GM23338 (cell line): Measurements from ENCODE around the gene PAEP. TPM values are rescaled to one million over a fixed set of nuclear protein-coding genes. Genes with fewer than 3 reads are reported as not detected.

Experiments
- ATAC-seq: fragments of 200-7000 bp; cut with Tn5 transposase; 3 replicates; pipeline ENCODE4 v1.9.1; 2020
- DNase-seq: peaks from one replicate; pipeline ENCODE4 v3.0.0-alpha.2; 2015; ENCODE audit warnings: low spot score
- H2AFZ ChIP-seq: fragments of 200-600 bp; sonication (generic); 2 replicates; pipeline ENCODE4 v1.8.0; 2016; ENCODE audit warnings: antibody characterized with exemption, mild to moderate bottlenecking, moderate library complexity
- H3F3A ChIP-seq: fragments of 200-600 bp; sonication (generic); replicated peaks from 2 replicates; pipeline ENCODE4 v1.8.0; 2017; ENCODE audit warnings: antibody characterized with exemption, mixed run types, low read depth
- H3K27ac ChIP-seq: fragments of 200-600 bp; sonication (generic); 2 replicates; pipeline ENCODE4 v1.6.1; 2016; ENCODE audit warnings: low read depth
- H3K27me3 ChIP-seq: fragments of 200-600 bp; sonication (generic); 2 replicates; pipeline ENCODE4 v1.8.0; 2016; ENCODE audit warnings: mild to moderate bottlenecking, mixed run types, moderate library complexity; ENCODE audit not compliant: insufficient read depth
- H3K36me3 ChIP-seq: fragments of 200-600 bp; sonication (generic); 2 replicates; pipeline ENCODE4 v1.8.0; 2016; ENCODE audit warnings: mild to moderate bottlenecking; ENCODE audit not compliant: insufficient read depth
- H3K4me1 ChIP-seq: fragments of 200-600 bp; sonication (generic); 2 replicates; pipeline ENCODE4 v1.8.0; 2016; ENCODE audit warnings: mild to moderate bottlenecking, moderate library complexity; ENCODE audit not compliant: insufficient read depth
- H3K4me2 ChIP-seq: fragments of 200-600 bp; sonication (generic); 2 replicates; pipeline ENCODE4 v1.7.1; 2017; ENCODE audit warnings: mixed run types
- H3K4me3 ChIP-seq: fragments of 200-600 bp; sonication (generic); 2 replicates; pipeline ENCODE4 v1.6.1; 2016; ENCODE audit warnings: mixed run types
- H3K79me2 ChIP-seq: fragments of 200-600 bp; sonication (generic); replicated peaks from 2 replicates; pipeline ENCODE4 v1.8.0; 2017; ENCODE audit warnings: mild to moderate bottlenecking; ENCODE audit not compliant: insufficient read depth
- H3K9me2 ChIP-seq: fragments of 200-600 bp; sonication (generic); 2 replicates; pipeline ENCODE4 v1.8.0; 2017; ENCODE audit not compliant: insufficient read depth
- H4K20me1 ChIP-seq: fragments of 200-600 bp; sonication (generic); replicated peaks from 2 replicates; pipeline ENCODE4 v1.8.0; 2017; ENCODE audit warnings: mild to moderate bottlenecking; ENCODE audit not compliant: insufficient read depth
- H3K27ac Mint-ChIP-seq: 2 replicates; pipeline ENCODE4 v1.8.0; 2020; ENCODE audit warnings: inconsistent platforms, mild to moderate bottlenecking, moderate library complexity, mixed read lengths
- H3K27me3 Mint-ChIP-seq: 3 replicates; pipeline ENCODE4 v1.8.0; 2022; ENCODE audit warnings: low read depth, mild to moderate bottlenecking, moderate library complexity, mixed read lengths, inconsistent platforms; ENCODE audit not compliant: insufficient read depth, poor library complexity
- H3K36me3 Mint-ChIP-seq: 3 replicates; pipeline ENCODE4 v1.8.0; 2021; ENCODE audit warnings: low read depth, mild to moderate bottlenecking, inconsistent platforms, moderate library complexity, mixed read lengths
- H3K4me1 Mint-ChIP-seq: 3 replicates; pipeline ENCODE4 v1.8.0; 2020; ENCODE audit warnings: mild to moderate bottlenecking, inconsistent platforms, mixed read lengths
- H3K4me3 Mint-ChIP-seq: 3 replicates; pipeline ENCODE4 v1.8.0; 2021; ENCODE audit warnings: moderate library complexity, mild to moderate bottlenecking, inconsistent platforms, mixed read lengths
- H3K9me3 Mint-ChIP-seq: 3 replicates; pipeline ENCODE4 v1.8.0; 2020; ENCODE audit warnings: moderate library complexity, mild to moderate bottlenecking, inconsistent platforms, mixed read lengths
- CREB1 ChIP-seq: fragments of 250-450 bp; sonication (Bioruptor Pico); IDR thresholded peaks from 2 replicates; pipeline ENCODE4 v1.5.0; 2020; ENCODE audit warnings: low read depth, mild to moderate bottlenecking, moderate library complexity
- CTCF ChIP-seq, 2 experiments: fragments of 200-600 bp in 1 of 2; sonication (generic) in 1 of 2; conservative IDR thresholded peaks; 2 replicates each; pipeline versions ENCODE4 v1.5.1 to v1.6.1; 2016 to 2017; ENCODE audit warnings: antibody characterized with exemption in 2 of 2, low read depth in 2 of 2, mild to moderate bottlenecking in 2 of 2, moderate library complexity in 1 of 2
- EZH2phosphoT487 ChIP-seq: fragments of 200-600 bp; sonication (generic); IDR thresholded peaks from one replicate; pipeline ENCODE4 v1.8.1; 2018; ENCODE audit warnings: antibody characterized with exemption; ENCODE audit not compliant: unreplicated experiment
- NANOG ChIP-seq: IDR thresholded peaks from 2 replicates; pipeline ENCODE4 v1.6.1; 2016; ENCODE audit warnings: antibody characterized with exemption, borderline replicate concordance
- POLR2AphosphoS5 ChIP-seq: IDR thresholded peaks from 2 replicates; pipeline ENCODE4 v1.6.1; 2016; ENCODE audit warnings: antibody characterized with exemption, low read depth
- ZNF114 ChIP-seq: fragments of 250-450 bp; sonication (Bioruptor Pico); IDR thresholded peaks from 2 replicates; pipeline ENCODE4 v1.5.0; 2020; ENCODE audit warnings: mild to moderate bottlenecking, moderate library complexity
- ZNF331 ChIP-seq: fragments of 250-450 bp; sonication (Bioruptor Pico); IDR thresholded peaks from 2 replicates; pipeline ENCODE4 v1.5.0; 2020; ENCODE audit warnings: low read depth, mild to moderate bottlenecking, moderate library complexity
- ZNF462 ChIP-seq: fragments of 250-450 bp; sonication (Bioruptor Pico); IDR thresholded peaks from 2 replicates; pipeline ENCODE4 v1.5.0; 2020; ENCODE audit warnings: mild to moderate bottlenecking, moderate library complexity
- polyA plus RNA-seq: library from polyadenylated mRNA; unstranded; fragments of >200 nt; fragmentation: Nextera tagmentation; extraction: Ambion mirVana; gene quantifications from 2 replicates; pipeline ENCODE4 v1.2.1, GENCODE V29; 2016
- total RNA-seq: library from RNA; depleted of rRNA; stranded (reverse); fragments of >200 nt; shearing (Covaris generic); gene quantifications from 2 replicates; pipeline ENCODE4 v1.2.3, GENCODE V29; 2014

The PAEP gene
- total and polyA plus RNA-seq, 2 experiments from 2014 or later: not detected

- TF ChIP-seq ZNF462 (CRISPR knock-in tag): no peak
- TF ChIP-seq CTCF (conservative IDR thresholded peaks at IDR 0.05; ENCODE audit: low read depth in 2 of 2): no peak
- no peak for TF ChIP-seq ZNF114 (CRISPR knock-in tag)
- no peak for TF ChIP-seq CREB1
- TF ChIP-seq EZH2phosphoT487: no peak
- no peak for TF ChIP-seq ZNF331 (CRISPR knock-in tag)
These were observed 10.5 kb upstream of the PAEP start (continued) for GRCh38 chr9:135551031-135551430.

- DNase-seq: no peak
- TF ChIP-seq ZNF114 (CRISPR knock-in tag) (no peak), CREB1 (no peak), EZH2phosphoT487 (no peak), NANOG (no peak), ZNF462 (CRISPR knock-in tag) (no peak), POLR2AphosphoS5 (no peak)
- Mint-ChIP-seq H3K27me3 (peaks cover 7% of the 10 kb centered on the region), H3K4me1 (no peaks in the 10 kb centered on the region), H3K4me3 (no peak overlapping the region), H3K9me3 (peaks cover 5% of the 10 kb centered on the region; the same call in 1 of the 3 replicates), H3K36me3 (no peaks in the 10 kb centered on the region; the same call in 2 of the 3 replicates), H3K27ac (no peak overlapping the region)
- no peaks in the 10 kb centered on the region for H3F3A ChIP-seq
- no peak overlapping the region for H3K4me2 ChIP-seq
- H3K4me1 ChIP-seq: no peaks in the 10 kb centered on the region; the same call in 1 of the 2 replicates
- H3K4me3 ChIP-seq: no peak overlapping the region
- no peaks in the 10 kb centered on the region for H3K79me2 ChIP-seq
- H3K9me2 ChIP-seq: 0 out of 2 replicates have a peak, but pooled peaks cover 2% of the 10 kb centered on the region
- H3K36me3 ChIP-seq: no peaks in the 10 kb centered on the region
- H2AFZ ChIP-seq: no peak overlapping the region
- H4K20me1 ChIP-seq: no peaks in the 10 kb centered on the region
- ATAC-seq: no peak
- H3K27ac ChIP-seq: no peak overlapping the region
- H3K27me3 ChIP-seq: no peaks in the 10 kb centered on the region
These were observed 10.1 kb upstream of the PAEP start for GRCh38 chr9:135551456-135551855.
